HG03135 (cell line): Measurements from ENCODE around the gene SUSD1.

Source experiments
- ATAC-seq: cut with Tn5 transposase; IDR thresholded peaks from one replicate; pipeline ENCODE4 v1.9.1; 2021; ENCODE audit warnings: mild to moderate bottlenecking, moderate library complexity; ENCODE audit not compliant: unreplicated experiment

The SUSD1 gene

DNA sequence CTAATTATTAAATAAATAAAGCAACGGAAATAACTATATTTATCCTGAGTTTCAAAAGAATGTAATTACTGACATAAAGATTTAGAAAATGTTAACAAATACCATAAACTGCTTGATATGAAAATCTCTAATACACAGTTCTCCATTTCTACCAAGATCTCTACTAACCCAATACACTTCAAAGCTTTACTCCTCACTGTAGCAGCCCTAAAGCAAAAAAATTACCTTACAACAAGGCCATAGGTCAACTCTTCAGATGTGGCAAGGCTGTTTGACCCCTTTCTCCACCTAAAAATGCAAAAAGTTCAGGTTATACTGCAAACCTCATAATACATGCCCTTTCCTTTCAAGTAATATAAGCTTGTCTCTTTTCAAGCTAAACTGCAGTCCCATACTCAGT is 181.8 kb downstream of the SUSD1 start:
- no peak for ATAC-seq

DNA sequence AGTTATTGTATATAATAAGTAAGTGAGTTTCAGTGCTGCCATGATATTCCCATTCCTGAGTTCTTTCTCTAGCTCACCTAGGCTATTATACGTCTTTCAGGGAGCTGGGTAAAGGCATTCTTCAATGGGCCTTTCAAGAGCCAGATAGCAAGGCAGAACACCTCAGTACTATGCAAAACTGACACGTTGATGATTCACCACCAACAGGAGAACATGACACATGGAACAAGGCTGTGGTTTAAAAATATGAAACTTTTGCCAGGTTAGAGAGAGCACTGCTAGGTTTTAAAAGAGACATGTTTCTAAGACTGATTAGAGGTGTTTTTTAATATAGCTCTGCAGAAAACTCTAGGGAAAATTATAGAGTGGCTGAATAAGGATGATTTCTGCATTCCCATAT is 182.6 kb downstream of the SUSD1 start:
- ATAC-seq = peak; percentile 88

- no peak for ATAC-seq
These were observed 183.9 kb downstream of the SUSD1 start for GRCh38 chr9:111991179-111991578.
